Tibial artery (tissue), 4 donors: ENCODE measurements around the gene CDC123.
A peak's percentile ranks its signal among the peaks of the same experiment; 100 is the strongest.

Source experiments
- DNase-seq, 2 donors: peaks; one replicate each; pipeline ENCODE4 v3.0.0-alpha.2; 2019
- H3K27ac ChIP-seq, 2 donors: fragments of 200-600 bp; sonication (generic) in 1 of 2; 1 replicate in 1 of 2; 2 replicates in 1 of 2; pipeline ENCODE4 v1.5.1; 2018 to 2019; ENCODE audit warnings: mild to moderate bottlenecking in 1 of 2
- H3K27me3 ChIP-seq, 2 donors: fragments of 200-600 bp; sonication (generic) in 1 of 2; one replicate each; pipeline versions ENCODE4 v1.5.1 to v1.6.0; 2016 to 2019
- H3K36me3 ChIP-seq, 3 donors: fragments of 200-600 bp; sonication (generic) in 2 of 3; one replicate each; pipeline ENCODE4 v1.5.1; 2016 to 2019; ENCODE audit warnings: mild to moderate bottlenecking in 2 of 3
- H3K4me1 ChIP-seq, 4 donors: fragments of 200-600 bp; sonication (generic) in 2 of 4; 1 replicate in 3 of 4; 2 replicates in 1 of 4; pipeline ENCODE4 v1.5.1; 2016 to 2019
- H3K4me3 ChIP-seq, 2 donors: fragments of 200-600 bp; sonication (generic) in 1 of 2; 1 replicate in 1 of 2; 2 replicates in 1 of 2; pipeline ENCODE4 v1.5.1; 2018 to 2019; ENCODE audit warnings: mild to moderate bottlenecking in 2 of 2
- H3K9me3 ChIP-seq, 3 donors: fragments of 200-600 bp; sonication (generic) in 1 of 3; one replicate each; pipeline ENCODE4 v1.5.1; 2016 to 2019
- intact Hi-C: fragments of 100-400 bp; cut with DNase I; formaldehyde crosslinking; loops from one replicate; pipeline ENCODE4 v1.15.0; 2023; ENCODE audit warnings: low total_unique reads
- TF ChIP-seq, protein P1 (sequence below), 2 experiments: fragments of 200-600 bp in 1 of 2; fragments of 450-650 bp in 1 of 2; IDR thresholded peaks; one replicate each; pipeline ENCODE4 v1.5.1; 2017 to 2019; ENCODE audit warnings: antibody characterized with exemption in 2 of 2, mild to moderate bottlenecking in 1 of 2, moderate library complexity in 1 of 2

Gene CDC123, protein sequence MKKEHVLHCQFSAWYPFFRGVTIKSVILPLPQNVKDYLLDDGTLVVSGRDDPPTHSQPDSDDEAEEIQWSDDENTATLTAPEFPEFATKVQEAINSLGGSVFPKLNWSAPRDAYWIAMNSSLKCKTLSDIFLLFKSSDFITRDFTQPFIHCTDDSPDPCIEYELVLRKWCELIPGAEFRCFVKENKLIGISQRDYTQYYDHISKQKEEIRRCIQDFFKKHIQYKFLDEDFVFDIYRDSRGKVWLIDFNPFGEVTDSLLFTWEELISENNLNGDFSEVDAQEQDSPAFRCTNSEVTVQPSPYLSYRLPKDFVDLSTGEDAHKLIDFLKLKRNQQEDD

DNA sequence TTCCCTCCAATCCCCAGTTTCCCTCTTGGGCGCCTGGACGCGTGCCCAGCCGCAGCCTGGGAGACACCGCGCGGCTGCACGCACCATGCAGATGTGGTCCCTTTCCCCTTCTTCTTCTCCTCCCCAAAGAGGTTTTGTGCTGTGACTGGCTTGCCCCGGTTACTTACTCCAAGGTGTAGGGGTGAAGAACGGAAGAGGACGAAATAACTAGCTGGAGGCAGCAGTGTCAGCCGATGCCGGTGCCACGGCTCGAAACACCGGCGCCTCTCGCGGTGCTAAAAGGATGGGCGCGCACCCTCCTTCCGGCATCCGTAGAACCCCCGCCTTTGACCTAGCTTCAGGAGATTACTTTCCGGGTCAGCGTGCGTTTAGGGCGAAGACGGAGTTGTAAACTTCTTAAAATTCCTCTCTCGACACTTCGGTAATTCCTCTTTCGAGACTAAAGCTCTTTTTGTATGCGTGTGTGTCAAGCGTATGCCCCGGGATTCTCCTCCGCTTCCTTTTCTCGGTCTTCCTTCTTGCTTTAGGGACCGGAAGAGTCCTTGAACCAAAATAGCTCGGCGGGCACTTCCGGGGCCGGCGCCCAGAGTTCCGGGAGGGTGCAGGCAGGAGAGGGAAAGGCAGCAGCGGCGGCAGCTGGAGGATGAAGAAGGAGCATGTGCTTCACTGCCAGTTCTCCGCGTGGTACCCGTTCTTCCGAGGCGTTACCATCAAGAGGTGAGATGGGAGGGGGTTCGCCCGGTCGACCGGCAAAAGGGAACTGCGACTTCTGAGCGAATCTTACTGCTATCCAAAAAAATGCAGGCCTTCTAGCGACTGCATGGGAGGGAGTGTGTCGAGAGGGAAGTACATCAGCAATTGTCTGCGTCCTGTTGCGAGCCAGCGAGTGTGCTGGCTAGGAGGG is at the start of gene CDC123, which contains the start of gene NUDT5:
Gene CDC123 (plus strand): TSS at position 586 of the 904 bp plus-strand sequence. CDS start 58 bp downstream, at position 644.
Gene NUDT5 (minus strand): TSS at position 289 of the 904 bp plus-strand sequence. CDS start 9,600 bp downstream, outside the sequence.
- Histone ChIP-seq H3K27ac (peak within 1 kb of the TSS; percentile 83 to 91), H3K9me3 (no peaks in the 10 kb centered on the region), H3K27me3 (no peaks in the 10 kb centered on the region), H3K4me3 (peak within 1 kb of the TSS; percentile 80 to 87), H3K36me3 (peaks cover 4 to 20% (median 5%) of the 10 kb centered on the region in 3 donors), H3K4me1 (peaks cover 0 to 48% (median 29%) of the 10 kb centered on the region in 4 donors)
- DNase-seq: peak; percentile 85 to 92
- TF ChIP-seq, protein P1, sequence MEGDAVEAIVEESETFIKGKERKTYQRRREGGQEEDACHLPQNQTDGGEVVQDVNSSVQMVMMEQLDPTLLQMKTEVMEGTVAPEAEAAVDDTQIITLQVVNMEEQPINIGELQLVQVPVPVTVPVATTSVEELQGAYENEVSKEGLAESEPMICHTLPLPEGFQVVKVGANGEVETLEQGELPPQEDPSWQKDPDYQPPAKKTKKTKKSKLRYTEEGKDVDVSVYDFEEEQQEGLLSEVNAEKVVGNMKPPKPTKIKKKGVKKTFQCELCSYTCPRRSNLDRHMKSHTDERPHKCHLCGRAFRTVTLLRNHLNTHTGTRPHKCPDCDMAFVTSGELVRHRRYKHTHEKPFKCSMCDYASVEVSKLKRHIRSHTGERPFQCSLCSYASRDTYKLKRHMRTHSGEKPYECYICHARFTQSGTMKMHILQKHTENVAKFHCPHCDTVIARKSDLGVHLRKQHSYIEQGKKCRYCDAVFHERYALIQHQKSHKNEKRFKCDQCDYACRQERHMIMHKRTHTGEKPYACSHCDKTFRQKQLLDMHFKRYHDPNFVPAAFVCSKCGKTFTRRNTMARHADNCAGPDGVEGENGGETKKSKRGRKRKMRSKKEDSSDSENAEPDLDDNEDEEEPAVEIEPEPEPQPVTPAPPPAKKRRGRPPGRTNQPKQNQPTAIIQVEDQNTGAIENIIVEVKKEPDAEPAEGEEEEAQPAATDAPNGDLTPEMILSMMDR (IDR thresholded peaks at IDR 0.05): no peak
- intact Hi-C loops: no loop called here

DNA sequence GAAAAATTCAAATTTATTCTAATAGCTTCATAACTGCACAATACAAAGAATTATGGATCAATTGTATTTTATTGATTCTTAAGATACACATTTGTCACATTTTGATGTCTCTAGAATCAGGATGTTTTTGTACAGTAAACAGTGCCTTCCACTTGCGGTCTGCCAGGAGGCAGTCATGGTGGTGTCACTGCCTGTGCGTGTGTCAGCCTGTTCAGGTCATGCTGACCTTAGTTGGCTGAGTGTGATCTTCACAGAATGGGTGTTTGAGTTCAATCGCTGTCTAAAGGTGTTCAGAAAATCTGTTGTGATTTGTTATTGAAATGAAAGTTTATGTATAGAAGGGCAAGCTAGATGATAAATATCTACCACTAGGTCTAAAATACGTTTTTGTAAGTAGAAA is 45.8 kb upstream of the CDC123 start:
- intact Hi-C loops: no loop called here
- Histone ChIP-seq H3K27me3 (no peaks in the 10 kb centered on the region), H3K27ac (no peak overlapping the region), H3K36me3 (peaks cover 27 to 74% (median 37%) of the 10 kb centered on the region in 3 donors), H3K9me3 (no peaks in the 10 kb centered on the region), H3K4me1 (no peaks in the 10 kb centered on the region), H3K4me3 (no peak overlapping the region)
- no peak for DNase-seq
- TF ChIP-seq, protein P1 (IDR thresholded peaks at IDR 0.05): no peak

DNA sequence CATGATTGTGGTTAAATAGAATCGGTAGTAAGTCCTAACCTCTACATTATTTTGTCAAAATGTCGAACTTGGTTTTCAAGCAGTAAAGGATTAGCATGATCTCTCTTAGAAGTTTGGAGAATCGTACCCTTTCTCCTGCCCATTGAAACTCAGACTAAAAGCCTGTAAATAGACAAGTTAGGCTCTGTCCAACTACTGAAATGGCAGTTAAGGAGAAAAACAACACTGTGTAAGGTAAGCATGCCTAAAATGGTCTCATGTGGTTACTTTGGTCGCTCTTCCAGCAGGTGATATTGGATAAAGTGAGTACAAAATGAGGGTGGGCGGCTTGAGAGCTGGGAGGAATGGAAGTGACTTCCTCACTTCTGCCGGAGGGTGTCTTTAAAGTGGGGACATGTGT is 41.5 kb upstream of the CDC123 start:
- Histone ChIP-seq H3K27ac (no peak overlapping the region), H3K27me3 (no peaks in the 10 kb centered on the region), H3K4me3 (no peak overlapping the region), H3K4me1 (no peaks in the 10 kb centered on the region), H3K9me3 (no peaks in the 10 kb centered on the region), H3K36me3 (peaks cover 31 to 72% (median 50%) of the 10 kb centered on the region in 3 donors)
- TF ChIP-seq, protein P1 (IDR thresholded peaks at IDR 0.05): no peak
- intact Hi-C loops: no loop called here
- DNase-seq: no peak

DNA sequence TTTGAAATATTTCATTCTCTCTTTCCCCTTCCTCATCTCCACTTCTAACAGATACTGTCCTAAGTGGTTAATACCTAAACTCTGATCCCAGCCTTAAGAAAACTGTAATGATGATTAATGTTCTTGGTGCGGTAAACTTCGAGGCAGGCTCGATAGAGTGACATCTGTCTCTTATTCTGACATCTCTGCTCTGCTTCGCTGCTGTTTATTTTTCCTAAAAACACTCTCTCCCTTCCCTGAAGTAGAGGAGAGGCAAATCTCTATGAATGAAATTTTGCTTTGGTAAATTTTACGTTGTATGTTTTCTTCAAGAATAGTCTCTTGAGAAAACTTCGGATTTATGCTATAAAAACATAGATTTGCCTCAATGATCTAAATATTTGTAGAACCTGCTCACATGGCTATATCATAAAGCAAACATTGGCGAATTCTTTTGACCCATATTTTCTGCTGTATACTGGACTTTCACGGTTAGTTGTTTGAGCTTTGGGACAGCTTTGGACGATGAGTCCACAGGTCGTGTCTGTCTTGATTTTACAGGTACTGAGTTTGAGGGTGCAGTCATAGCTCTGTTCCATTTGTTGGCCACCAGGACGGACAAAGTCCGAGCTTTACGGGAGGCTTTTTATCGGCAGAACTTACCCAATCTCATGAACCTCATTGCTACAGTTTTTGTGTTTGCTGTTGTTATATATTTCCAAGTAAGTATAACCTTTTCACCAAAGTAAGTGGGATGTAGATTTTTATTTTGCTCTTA is 39.4 kb upstream of the CDC123 start:
- DNase-seq: no peak
- Histone ChIP-seq H3K27ac (no peak overlapping the region), H3K4me1 (no peaks in the 10 kb centered on the region), H3K4me3 (no peak overlapping the region), H3K27me3 (no peaks in the 10 kb centered on the region), H3K9me3 (no peaks in the 10 kb centered on the region), H3K36me3 (peaks cover 34 to 69% (median 45%) of the 10 kb centered on the region in 3 donors)
- intact Hi-C loops: no loop called here
- TF ChIP-seq, protein P1 (IDR thresholded peaks at IDR 0.05): no peak

DNA sequence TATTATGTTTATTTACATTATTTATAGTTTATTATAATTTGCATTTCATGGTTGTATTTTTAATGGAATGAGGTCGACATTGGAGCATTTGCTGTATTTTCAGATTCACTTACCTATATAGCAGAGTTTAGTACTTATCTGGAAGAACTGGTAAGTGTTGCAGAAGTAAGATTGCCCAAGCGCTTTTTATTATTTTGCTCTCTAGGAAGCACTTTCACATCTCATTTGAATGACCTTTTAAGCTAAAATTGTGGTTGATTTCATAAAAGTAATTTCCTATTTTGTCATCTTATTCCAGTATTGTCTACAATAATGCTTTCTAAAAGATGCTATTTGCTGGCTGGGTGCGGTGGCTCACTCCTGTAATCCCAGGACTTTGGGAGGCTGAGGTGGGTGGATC is 37.9 kb upstream of the CDC123 start:
- no peaks in the 10 kb centered on the region for H3K4me1 ChIP-seq
- DNase-seq: no peak
- intact Hi-C loops: no loop called here
- no peak overlapping the region for H3K4me3 ChIP-seq
- no peaks in the 10 kb centered on the region for H3K27me3 ChIP-seq
- peaks cover 50 to 76% (median 60%) of the 10 kb centered on the region in 3 donors for H3K36me3 ChIP-seq
- H3K9me3 ChIP-seq: no peaks in the 10 kb centered on the region
- TF ChIP-seq, protein P1 (IDR thresholded peaks at IDR 0.05): no peak
- H3K27ac ChIP-seq: no peak overlapping the region
